ENCODE results near the gene SPTBN5.
A peak's percentile ranks its signal among the peaks of the same experiment; 100 is the strongest.

SPTBN5 gene

DNA sequence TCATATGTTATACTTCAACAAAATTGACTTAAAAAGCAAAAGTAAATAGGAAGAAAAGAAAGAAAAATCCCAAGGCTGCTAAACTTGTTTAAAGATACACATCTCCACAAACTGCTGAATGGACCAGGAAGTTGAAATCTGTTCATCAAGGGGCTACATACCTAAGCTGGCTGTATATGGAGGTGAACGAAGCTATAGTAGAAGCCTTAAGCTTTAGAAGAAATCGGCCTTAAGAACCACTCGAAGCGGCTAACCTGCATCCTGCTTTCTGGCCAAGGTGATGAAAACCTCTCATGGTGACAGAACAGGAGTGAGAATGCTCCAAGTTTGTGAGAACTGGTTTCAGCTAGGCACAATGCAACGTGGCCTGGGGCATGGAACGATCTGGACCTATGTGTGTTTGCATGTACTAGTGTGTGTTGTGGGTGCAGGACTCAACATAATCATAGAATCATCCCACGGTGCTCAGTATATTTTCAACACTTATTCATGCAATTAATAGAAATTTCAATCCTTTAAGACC is 31.3 kb upstream of the SPTBN5 start:
- no peak for DNase-seq

DNA sequence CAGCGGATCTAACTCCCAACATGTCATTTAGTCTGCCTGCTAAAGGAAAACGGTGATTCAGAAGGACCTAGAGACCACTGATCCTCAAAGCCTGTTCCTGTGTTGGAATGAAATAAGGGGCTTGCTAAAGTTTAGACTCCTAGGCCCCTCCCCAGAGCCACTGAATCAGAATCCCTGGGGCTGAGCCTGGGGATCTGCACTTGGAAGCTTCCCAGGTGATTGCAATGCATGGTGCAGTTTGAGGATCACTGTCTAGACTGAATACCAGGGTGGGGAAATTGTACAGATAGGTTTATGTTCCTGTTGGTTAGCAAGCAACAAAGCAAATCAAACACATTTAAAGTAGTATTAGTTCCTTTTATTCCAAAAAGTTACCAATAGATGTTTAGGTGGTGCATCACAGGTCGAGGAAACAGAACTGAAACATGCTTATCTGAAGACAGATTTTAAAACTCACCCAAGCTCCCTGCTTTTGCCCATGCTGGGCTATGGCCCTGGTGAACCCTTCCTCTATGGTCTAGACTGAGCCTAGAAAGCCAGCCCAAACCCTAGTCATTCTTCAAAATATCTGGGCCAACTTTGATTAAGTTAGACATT is 29.6 kb upstream of the SPTBN5 start:
- DNase-seq, result no peak

DNA sequence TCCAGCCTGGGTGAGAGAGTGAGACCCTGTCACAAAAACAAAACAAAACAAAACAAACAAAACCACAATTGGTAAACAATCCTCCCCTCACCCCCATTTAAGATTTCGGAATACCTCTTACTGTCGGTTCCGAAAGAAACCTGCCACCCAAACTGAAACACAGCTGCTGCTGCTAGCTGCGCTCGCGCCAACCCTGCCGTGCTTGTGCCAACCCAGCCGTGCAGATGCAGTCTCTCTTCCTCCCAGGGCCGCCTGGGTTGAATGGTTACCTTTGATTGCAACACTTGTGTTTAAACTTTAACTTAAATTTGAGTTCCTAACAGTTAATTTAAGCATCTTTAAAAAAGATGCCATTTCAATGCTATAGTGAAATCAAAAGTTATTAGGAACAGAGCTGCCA is 28.5 kb upstream of the SPTBN5 start:
- no peak for DNase-seq

DNA sequence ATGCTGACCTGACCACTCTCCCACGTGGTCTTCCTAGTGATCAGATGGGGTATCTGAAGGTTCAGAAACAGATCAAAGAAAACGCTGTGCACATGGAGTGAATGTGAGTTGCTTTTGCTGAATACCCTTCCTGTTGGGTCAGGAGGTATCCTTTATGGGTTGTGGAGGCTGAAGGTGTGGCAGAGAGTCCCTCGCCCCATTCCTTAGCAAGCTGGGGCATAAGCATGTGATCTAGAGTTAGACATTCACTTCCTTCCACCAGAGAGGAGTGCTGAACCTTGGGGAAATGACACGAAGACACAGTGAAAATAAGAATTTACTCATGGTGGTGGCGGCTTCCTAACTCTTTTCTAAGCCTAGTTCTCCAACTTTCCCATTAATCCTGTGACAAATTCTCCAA is 27.8 kb upstream of the SPTBN5 start:
- DNase-seq, result no peak

DNA sequence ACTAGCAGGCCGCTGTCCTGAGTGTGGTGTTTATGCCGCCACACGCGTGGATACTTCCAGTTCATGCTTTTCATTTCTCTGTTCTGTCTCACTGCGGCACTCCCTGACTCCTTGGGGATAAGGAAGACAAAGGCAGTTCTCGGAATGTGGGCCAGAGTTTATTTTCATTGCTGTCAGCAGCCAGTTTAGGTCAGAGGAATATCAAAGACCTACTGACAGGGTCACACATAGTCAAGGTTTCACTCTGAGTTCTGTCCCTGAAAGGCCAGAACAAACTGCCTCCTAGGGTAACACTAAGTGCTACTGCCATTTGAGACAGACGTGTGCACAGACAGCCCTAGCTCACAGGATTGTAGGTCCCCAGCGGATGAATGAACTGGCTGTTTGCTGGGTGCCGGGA is 27.3 kb upstream of the SPTBN5 start:
- DNase-seq, result no peak

DNA sequence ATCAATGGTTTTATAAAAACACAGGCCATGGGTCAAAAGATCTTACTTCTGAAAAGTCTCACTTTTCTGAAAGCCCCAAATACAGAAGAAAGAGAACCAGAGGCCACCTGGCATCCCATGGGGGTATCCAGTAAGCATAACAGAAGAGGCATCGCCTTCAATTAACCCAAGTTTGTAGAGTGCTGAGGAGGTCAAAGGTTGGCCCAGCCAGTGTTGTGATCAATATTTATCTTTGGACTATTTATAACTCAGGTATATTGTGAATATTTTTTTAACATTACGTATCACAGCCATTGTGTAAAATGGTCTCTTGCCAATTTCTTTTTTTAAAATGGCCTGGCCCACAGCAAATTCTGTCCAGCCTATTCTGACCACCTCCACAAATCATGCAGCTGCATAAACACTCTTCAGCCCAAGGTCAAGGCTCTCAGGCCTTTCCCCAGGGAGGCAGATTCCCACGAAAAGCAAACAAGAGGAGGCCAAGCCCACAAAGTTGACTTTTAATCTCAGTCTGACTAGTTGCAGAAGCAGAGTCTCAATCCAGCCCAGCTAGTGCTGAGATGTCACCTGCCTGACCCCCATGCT is 26.2 kb upstream of the SPTBN5 start:
- no peak for DNase-seq

DNA sequence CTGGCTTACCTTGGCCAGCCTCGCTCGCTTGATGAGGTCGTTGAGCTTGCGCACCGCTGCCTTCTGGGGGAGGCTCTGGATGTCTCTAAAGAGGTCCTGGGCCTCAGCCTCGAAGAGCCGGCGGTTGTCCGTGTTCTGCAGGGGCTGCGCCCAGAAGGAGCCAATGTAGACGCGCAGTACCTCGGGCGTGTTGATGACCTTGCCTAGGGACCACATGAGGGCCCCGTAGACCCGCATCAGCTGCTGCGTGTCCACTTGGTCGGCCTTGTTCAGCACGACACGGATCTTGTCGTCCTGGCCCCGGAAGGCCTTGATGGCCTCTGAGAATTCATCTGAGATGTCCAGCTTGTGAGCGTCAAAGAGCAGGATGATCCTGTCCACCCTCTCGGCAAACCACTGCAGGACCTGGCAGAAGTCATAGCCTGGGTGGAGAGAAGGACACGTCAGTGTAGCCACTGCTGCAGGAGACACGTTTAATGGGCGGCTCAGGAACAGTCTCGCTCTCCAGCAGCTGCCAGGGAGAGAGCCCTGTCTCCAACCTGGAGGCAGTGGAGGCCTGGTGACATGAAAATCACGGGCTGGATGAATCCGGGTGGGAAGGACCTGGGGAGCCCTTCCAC is 25.5 kb upstream of the SPTBN5 start:
- DNase-seq, result no peak

DNA sequence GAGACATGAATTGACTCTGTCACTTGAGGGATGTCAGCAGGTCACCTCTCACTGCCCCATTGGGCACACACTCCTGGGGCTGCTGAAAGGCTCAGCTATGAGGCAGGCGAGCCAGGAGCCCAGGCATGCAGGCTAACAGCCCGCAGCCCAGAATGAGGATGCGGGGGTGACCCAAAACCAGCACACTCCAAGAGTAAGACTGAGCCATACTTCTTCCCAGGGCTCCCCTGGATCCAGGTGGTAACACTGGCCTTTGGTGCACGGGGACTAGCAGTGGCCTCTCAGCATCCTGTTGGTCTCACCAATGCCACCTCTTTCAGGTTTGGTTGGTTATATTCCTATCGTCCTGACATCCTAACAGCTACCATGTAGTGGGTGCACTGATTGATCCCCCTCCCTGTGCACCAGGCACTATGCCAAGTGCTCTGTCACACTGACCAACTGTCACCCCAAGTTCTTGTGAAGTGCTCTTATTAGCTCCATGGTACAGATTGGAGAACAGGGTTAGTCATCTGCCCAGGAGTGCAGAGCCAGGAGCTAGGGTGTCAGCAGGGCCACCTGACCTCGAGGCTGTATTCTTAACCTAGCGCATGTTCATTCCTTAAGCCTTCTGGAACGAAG is 24.8 kb upstream of the SPTBN5 start:
- DNase-seq, result no peak

DNA sequence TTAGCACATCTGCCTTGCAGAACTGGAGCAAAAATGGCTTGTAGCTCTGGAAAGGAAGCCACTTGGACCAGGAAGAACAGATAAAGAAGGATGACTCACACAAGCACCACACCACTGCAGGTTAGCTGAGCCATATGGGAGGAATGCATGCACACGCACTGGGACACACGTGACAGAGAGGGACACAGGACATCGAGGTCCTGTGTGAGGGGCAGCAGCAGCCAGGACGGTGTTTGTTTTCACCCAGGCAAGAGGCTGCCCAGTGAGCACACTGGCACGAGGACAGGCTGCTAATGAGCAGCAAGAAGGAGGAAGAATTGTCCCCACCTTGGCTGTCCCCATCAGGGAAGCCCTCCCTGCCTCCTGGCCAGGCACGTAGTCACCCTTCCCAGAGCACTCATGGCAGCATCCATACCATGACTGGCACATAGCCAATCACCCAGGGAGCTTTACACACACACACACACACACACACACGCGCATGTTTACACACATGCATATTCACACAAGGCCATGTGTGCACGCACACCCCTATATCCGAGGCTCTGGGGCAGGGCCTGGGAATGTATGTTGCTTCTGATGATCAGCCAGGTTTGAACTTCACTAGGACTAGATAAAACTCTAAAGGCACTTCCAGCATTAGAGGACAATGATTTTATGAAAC is 24.0 kb upstream of the SPTBN5 start:
- DNase-seq, result no peak

DNA sequence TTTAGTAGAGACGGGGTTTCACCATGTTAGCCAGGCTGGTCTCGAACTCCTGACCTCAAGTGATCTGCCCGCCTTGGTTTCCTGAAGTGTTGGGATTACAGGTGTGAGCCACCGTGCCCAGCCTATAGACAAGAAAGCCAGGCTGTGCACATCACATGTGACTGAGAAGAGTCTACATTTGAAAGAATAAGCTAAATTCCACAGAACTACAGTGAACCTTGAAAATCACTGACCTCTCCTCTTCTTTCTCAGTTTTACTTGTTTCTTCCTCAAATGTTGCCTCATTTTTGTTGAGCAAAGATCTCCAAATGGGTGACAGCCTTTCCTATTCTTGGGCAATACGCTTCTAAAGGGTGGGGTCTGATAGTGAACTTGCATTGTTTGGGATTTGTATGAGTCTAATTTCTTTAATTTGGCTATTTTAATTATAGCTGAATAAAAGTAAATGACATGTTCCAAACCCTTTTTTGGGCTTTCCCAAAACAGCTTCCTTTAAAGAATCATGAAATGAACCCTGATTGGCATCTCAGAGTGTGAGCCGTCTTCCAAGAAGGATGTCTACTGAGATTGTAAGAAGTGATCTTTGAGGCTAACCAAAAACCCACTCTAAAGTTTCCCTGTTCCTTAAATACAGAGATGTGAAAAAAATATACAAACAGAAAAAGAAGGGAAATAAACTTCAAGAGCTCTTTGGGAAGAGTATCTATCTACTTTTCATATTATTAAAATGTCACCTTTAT is 21.6 kb upstream of the SPTBN5 start:
- no peak for DNase-seq

DNA sequence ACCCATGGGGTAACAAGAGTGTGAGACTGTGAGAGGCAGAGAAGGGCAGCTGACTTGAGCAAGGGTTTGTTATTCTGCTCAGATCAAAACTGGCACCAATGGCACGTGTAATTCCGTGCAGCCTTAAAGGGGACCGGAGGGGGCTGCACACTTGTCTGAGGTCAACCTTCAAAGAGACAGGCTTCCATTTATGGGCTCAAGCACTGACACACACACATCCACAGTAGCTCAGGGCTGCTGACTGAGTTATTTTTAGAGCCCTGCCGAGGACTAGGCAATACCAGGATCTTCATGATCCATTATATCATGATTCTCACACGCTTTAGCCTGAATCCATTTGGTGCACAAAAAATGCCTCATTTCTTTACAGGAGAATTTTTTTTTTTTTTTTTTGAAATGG is 20.6 kb upstream of the SPTBN5 start:
- DNase-seq, result no peak

DNA sequence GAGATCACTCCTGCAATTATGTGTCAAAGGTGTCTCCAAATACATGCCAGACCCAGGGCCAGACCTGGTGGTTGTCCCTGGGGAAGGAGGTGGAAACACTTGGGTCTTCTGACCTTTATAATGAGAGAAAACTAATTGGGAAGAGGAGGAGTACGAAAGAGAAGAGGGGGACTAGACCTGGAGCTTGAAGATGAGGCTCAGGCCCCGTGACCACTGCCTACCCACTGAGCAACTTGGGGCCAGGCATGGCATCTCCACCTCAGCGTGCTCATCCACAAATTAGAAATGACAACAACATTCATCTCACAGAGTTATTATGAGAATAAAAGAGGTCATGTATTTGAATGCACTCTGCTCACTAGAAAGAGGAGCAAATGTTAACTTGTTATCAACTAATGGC is 19.4 kb upstream of the SPTBN5 start:
- DNase-seq, result no peak

DNA sequence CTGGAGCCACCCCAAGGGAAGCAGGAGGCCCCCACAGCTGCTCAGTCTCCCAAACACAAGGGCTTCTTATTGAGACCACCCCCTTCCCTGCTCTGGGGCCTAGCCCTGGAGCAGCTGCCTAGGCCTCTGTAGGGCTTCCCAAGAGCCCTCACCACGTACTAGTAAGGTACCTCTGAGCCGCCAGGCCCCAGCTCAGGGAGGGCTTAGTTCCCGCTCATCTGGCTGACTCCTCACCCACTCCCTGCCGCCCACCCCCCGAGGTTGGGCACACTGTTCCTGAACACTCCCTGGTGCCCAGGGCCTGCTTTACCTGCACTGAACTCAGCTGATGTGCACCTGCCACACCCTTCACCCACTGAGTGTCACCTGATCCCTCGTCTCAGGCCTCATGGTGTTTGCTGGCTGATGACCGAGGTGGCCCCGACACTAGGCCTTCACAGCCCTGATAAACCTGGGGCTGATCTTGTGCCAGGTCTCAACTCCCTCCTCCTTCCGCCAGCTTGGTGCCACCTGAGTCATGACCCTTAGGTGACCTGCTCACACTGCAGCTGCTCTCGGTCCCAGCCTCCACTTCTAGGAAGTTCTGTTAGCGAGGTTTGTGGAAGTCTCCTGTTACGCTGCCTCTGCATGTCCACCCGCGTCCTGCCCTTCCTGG is 18.0 kb upstream of the SPTBN5 start:
- no peak for DNase-seq

DNA sequence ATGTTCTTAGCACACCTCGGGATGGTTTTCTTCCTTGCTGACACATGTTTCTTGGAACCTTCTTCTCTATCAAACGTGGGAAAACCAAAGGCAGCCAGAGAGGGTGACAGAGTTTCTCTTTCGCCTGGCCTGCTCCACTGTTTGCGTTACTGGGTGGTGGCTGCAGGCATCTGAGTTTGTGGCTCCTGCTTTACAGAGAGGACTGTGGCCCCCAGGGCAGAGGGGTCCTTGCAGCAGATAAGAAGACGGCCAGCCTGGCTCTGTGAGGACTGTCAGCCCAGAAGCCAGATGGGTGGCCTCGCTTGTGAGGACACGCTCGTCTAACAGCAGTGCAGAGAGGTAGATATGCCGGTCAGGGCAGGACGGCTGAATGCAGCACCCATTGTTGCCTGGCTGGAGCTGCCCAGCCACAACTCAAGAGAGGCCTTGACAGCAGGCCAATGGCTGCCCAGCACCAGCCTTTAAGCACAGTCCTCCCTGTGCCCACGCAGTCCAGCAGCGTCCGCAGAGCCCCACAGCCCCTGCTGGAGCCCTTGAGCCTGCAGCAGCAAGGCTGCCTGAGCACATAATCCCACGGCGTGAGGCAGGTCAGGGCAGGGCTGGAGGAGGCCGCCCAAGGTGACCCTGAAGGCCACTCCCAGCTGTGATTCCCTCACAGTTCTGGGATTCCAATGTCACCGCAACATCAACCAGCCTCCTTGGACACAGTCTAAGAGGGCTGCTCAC is 15.0 kb upstream of the SPTBN5 start:
- DNase-seq, result no peak

DNA sequence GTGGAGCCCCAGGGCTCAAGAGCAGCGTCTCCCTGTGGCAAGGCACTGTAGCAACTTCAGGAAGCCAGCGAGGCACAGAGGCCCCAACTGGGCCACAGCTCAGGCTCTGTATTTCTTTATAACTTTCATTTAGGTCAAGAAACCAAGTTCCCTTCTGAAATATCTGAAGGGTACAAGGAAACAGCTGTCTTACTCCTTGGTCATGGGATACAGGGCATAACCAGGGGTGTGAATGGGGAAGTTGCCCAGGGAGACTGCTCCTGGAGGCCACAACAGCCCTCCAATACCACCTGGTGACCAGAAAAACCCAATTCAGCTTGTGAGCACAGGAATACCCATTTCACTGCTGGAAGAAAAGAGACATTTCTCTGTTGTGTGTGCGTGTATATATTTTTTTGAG is 13.3 kb upstream of the SPTBN5 start:
- DNase-seq, result no peak

DNA sequence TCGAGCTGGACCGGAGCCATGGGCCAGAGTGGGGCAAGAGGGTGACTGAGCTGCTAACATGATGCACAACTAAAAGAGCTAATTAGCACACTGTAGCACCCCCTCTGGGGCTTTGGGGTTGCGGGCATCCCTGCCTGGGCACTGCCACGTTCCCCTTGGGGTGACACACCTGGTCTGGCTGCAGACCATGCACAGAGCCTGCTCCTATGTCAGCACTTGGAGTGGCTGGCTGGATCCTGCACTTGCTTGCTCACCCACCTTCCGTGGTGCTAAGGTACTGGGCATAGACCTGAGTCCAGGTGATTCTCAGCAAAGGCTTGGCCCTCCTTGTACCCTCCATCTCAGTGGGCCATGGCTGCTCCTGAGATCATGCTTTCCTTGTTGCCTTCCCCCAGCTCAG is 12.8 kb upstream of the SPTBN5 start:
- DNase-seq, result no peak

DNA sequence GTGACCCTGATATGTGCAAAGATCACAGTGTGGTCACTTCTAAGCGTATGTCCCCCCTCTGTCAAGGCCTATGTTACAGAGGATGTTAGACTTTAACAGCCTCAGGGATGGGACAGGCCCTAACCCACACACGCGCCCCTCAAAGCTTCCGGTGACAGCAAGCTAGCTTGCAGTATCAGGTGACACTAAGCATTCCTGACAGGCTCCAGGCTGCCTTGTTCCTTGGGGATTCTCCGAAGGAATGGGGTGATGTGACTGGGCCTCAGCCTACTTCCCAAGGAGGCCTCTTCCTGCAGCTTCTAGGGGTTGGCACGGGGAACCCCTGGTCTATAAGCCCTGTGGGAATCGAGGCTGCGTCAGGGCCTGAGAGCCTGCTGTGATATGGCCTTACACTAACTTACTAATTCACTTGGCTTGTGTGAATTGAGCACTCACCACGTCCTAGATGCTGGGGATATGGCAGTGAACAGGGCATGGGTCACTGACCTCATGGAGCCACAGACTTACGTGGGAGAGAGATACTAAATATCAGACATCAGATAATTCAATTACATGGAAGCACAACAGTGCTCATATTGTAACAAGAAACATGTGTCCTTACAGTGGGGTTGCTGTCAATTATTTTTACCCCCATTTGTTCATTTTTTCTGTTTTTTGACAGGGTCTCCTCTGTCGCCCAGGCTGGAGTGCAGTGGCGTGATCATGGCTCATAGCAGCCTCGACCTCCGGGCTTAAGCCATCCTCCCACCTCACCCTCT is 11.4 kb upstream of the SPTBN5 start:
- DNase-seq, result no peak

DNA sequence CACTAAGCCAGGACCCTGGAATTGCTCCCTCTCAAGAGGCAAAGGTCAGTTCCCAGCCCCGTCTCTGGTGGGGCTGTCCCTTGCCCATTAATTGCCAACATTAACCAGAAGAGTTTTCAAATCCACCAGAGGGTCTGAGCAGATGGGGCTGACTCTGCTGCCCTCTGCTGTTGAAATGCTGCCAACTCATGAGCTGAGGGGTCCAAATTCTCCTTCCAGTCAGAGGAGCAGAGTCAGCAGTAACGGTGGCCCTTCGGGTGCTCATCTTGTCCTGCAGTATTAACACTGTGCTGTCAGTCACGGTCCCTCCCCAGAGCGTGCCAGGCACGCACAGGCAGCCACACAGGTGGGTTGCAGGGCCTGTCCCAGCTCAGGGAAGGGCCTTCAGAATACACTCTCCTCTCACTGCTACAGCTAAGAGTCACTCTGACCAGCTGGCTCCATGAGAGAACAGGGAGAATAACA is 10.7 kb upstream of the SPTBN5 start:
- DNase-seq, result peak; percentile 66

DNA sequence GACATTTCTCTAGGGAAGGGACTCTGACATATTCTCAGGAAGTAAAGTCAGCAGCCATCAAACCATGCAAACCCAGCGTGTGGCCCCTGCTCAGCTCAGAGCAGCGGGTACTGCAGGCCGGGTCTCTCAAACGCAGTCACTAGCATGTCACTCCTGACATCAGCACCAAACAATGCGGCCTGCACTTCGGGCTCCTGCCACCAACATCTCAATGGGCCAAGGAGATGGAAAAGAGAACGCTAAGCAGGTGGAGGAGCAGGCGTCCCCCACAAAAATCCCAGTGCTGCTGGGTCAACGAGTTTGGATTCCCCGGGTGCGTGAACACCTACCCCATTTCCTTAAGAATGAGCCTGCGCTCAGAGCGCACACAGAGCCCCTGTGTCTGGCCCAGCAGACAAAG is 9.9 kb upstream of the SPTBN5 start:
- DNase-seq, result no peak

DNA sequence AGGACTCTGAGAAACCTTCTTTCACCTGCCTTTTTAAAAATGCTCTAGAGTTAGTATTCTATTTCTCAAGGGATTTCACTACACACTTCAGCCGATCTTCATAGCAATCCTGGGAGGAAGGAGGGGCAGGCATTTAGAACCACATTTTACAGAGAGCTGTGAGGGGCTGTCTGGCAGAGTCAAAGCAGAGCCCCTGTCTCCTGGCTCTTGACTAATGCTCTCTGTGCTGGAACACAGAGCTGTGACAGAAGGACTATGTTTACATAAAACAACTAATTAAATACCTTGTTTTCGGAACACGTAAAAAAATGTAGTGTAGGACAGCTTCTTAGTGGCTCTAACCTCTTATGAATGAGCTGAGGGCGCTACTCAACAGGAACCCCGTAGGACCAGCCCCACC is 7.6 kb upstream of the SPTBN5 start:
- DNase-seq, result no peak
